ENCODE results near the gene ASTL. TPM values are rescaled to one million over a fixed set of nuclear protein-coding genes. Genes with fewer than 3 reads are reported as not detected.

The ASTL gene
- total RNA-seq, 1 experiment from 2014 or later: 0.18 TPM

- H3K4me1 ChIP-seq (ENCODE audit: control insufficient read depth, insufficient read depth, low read length): no peaks in the 10 kb centered on the region
- intact Hi-C loops (cut with micrococcal nuclease; ENCODE audit: unreplicated experiment): no loop called here
- H3K9me3 ChIP-seq (ENCODE audit: control insufficient read depth, insufficient read depth, low read depth, low read length): no peaks in the 10 kb centered on the region
- no peaks in the 10 kb centered on the region for H3K36me3 ChIP-seq (ENCODE audit: control insufficient read depth, insufficient read depth, low read length)
- ChIA-PET CTCF (no interaction called here), POLR2A (no interaction called here)
- DNase-seq (ENCODE audit: low read depth, low spot score): no peak
- H3K4me3 ChIP-seq (ENCODE audit: low read depth in 2 of 2, low read length in 2 of 2): no peak overlapping the region
- H3K27me3 ChIP-seq (ENCODE audit: control insufficient read depth, insufficient read depth, low read length): peaks cover under 1% of the 10 kb centered on the region; the same call in 1 of the 2 replicates
- no TSS peak for BruUV-seq (replicated peaks)
- in situ Hi-C loops (cut with HindIII; ENCODE audit: low pct_unique_long_range_greater_than_20kb, low sequenced_read_pairs): no loop called here
- no peak for TF ChIP-seq SIN3A (IDR thresholded peaks at IDR 0.05; ENCODE audit: borderline replicate concordance, insufficient read depth, low read depth, low read length)
- no peak for TF ChIP-seq REST (IDR thresholded peaks at IDR 0.05; ENCODE audit: insufficient read depth in 1 of 2, low read depth in 2 of 2, low read length in 1 of 2)
- TF ChIP-seq POLR2AphosphoS5 (IDR thresholded peaks at IDR 0.05; ENCODE audit: low read depth, low read length): no peak
- ATAC-seq: no peak
- no peak overlapping the region for H3K27ac ChIP-seq (ENCODE audit: low read length)
These were observed 3.9 kb downstream of the ASTL start for GRCh38 chr2:96134421-96134820.

GRCh38 chr2:96131813-96132745 is 6.2 kb downstream of the ASTL start:
- H3K4me3 ChIP-seq (ENCODE audit: low read depth in 2 of 2, low read length in 2 of 2): no peak overlapping the region

More at GRCh38 chr2:96131813-96132745, 6.2 kb downstream of the ASTL start:
- Histone ChIP-seq H3K36me3 (ENCODE audit: control insufficient read depth, insufficient read depth, low read length) (no peaks in the 10 kb centered on the region), H3K4me1 (ENCODE audit: control insufficient read depth, insufficient read depth, low read length) (no peaks in the 10 kb centered on the region), H3K9me3 (ENCODE audit: control insufficient read depth, insufficient read depth, low read depth, low read length) (no peaks in the 10 kb centered on the region), H3K27ac (ENCODE audit: low read length) (no peak overlapping the region), H3K27me3 (ENCODE audit: control insufficient read depth, insufficient read depth, low read length) (peaks cover 2% of the 10 kb centered on the region; the same call in 1 of the 2 replicates)
- no peak for DNase-seq (ENCODE audit: low read depth, low spot score)
- in situ Hi-C loops (cut with HindIII; ENCODE audit: low pct_unique_long_range_greater_than_20kb, low sequenced_read_pairs) (no loop called here), intact Hi-C loops (cut with micrococcal nuclease; ENCODE audit: unreplicated experiment) (no loop called here)
- CTCF ChIA-PET: no interaction called here
- no TSS peak for BruUV-seq (replicated peaks)
- POLR2A ChIA-PET: interaction anchor here (0.5 kb wide), 1 partner anchor 615 kb away, joined by 4 read pairs; no protein-coding TSS in a partner anchor
- TF ChIP-seq TCF7L2 (IDR thresholded peaks at IDR 0.05; ENCODE audit: low read depth, low read length) (no peak), SIN3A (IDR thresholded peaks at IDR 0.05; ENCODE audit: borderline replicate concordance, insufficient read depth, low read depth, low read length) (no peak), REST (IDR thresholded peaks at IDR 0.05; ENCODE audit: insufficient read depth in 1 of 2, low read depth in 2 of 2, low read length in 1 of 2) (no peak), POLR2AphosphoS5 (IDR thresholded peaks at IDR 0.05; ENCODE audit: low read depth, low read length) (no peak), CTCF (IDR thresholded peaks at IDR 0.05) (no peak)
- no peak for ATAC-seq

All from Panc1 (cell line).